IMR-90 (cell line): ENCODE data around the gene GCN1. TPM values are rescaled to one million over a fixed set of nuclear protein-coding genes. Genes with fewer than 3 reads are reported as not detected.
A peak's percentile ranks its signal among the peaks of the same experiment; 100 is the strongest.

ENCODE experiments used
- ATAC-seq: fragments of 200-7000 bp; cut with Tn5 transposase; 2 replicates; pipeline ENCODE4 v1.9.1; 2020; ENCODE audit warnings: low read depth, mild to moderate bottlenecking, moderate library complexity
- BruUV-seq: library from RNA; stranded (reverse); fragments of 400-500 nt; replicated peaks from 2 replicates; lab custom pipeline; 2021; lab: Mats Ljungman, UMichigan
- CTCF ChIA-PET: fragments of 300-600 bp; formaldehyde crosslinking; extraction: SDS; loops from one replicate; lab custom pipeline; 2021; ENCODE audit warnings: antibody characterized with exemption; lab: Yijun Ruan, JAX
- POLR2A ChIA-PET: fragments of 300-600 bp; sonication (Branson Sonifier 250); formaldehyde crosslinking; loops from one replicate; lab custom pipeline; 2022; ENCODE audit warnings: antibody characterized with exemption; ENCODE audit not compliant: unreplicated experiment; lab: Charles Lee
- DNase-seq: peaks from one replicate; pipeline ENCODE4 v3.0.0; 2013
- H2AFZ ChIP-seq: replicated peaks from 2 replicates; pipeline ENCODE3; 2013; ENCODE audit warnings: low read length, mild to moderate bottlenecking; ENCODE audit not compliant: poor library complexity
- H2AK5ac ChIP-seq: 2 replicates; pipeline ENCODE4 v1.6.1; 2013; ENCODE audit warnings: low read depth, low read length, inconsistent platforms
- H2AK9ac ChIP-seq: replicated peaks from 2 replicates; pipeline ENCODE3; 2013; ENCODE audit warnings: mild to moderate bottlenecking, low read depth, low read length, moderate library complexity; ENCODE audit not compliant: poor library complexity
- H2BK120ac ChIP-seq: 2 replicates; pipeline ENCODE4 v1.6.1; 2013; ENCODE audit warnings: low read depth, low read length, inconsistent platforms
- H2BK15ac ChIP-seq: 3 replicates; pipeline ENCODE4 v1.6.1; 2013; ENCODE audit warnings: low read depth, low read length, inconsistent platforms
- H2BK20ac ChIP-seq: 2 replicates; pipeline ENCODE4 v1.6.1; 2013; ENCODE audit warnings: low read depth, mild to moderate bottlenecking, inconsistent platforms, low read length, moderate library complexity
- H2BK5ac ChIP-seq: 2 replicates; pipeline ENCODE4 v1.6.1; 2013; ENCODE audit warnings: mild to moderate bottlenecking, low read depth, low read length, inconsistent platforms; ENCODE audit not compliant: poor library complexity, severe bottlenecking
- H3K14ac ChIP-seq: replicated peaks from 2 replicates; pipeline ENCODE4 v1.6.1; 2013; ENCODE audit warnings: low read depth, low read length, inconsistent platforms
- H3K18ac ChIP-seq: 2 replicates; pipeline ENCODE4 v1.6.1; 2013; ENCODE audit warnings: low read depth, low read length, control low read depth
- H3K23ac ChIP-seq: 2 replicates; pipeline ENCODE4 v1.6.1; 2013; ENCODE audit warnings: low read depth, low read length, inconsistent platforms
- H3K27ac ChIP-seq: 2 replicates; pipeline ENCODE4 v1.5.1; 2013; ENCODE audit warnings: mild to moderate bottlenecking, control low read depth, low read length; ENCODE audit not compliant: insufficient read depth
- H3K27me3 ChIP-seq: 2 replicates; pipeline ENCODE4 v1.6.1; 2013; ENCODE audit warnings: low read length; ENCODE audit not compliant: control insufficient read depth, insufficient read depth
- H3K36me3 ChIP-seq: 2 replicates; pipeline ENCODE4 v1.6.1; 2013; ENCODE audit warnings: low read length, mixed read lengths; ENCODE audit not compliant: control insufficient read depth, insufficient read depth
- H3K4ac ChIP-seq: 2 replicates; pipeline ENCODE4 v1.6.1; 2013; ENCODE audit warnings: low read depth, low read length, inconsistent platforms
- H3K4me1 ChIP-seq: 2 replicates; pipeline ENCODE4 v1.6.1; 2013; ENCODE audit warnings: low read length, mixed read lengths; ENCODE audit not compliant: control insufficient read depth, insufficient read depth
- H3K4me2 ChIP-seq: 2 replicates; pipeline ENCODE4 v1.6.1; 2013; ENCODE audit warnings: low read depth, mild to moderate bottlenecking, control low read depth, low read length, moderate library complexity
- H3K4me3 ChIP-seq: 2 replicates; pipeline ENCODE4 v1.5.1; 2013; ENCODE audit warnings: low read depth, mild to moderate bottlenecking, control low read depth, low read length, moderate library complexity; ENCODE audit not compliant: insufficient read depth
- H3K56ac ChIP-seq: 2 replicates; pipeline ENCODE4 v1.6.1; 2013; ENCODE audit warnings: low read length, inconsistent platforms; ENCODE audit not compliant: insufficient read depth; ENCODE audit errors: extremely low read depth
- H3K79me1 ChIP-seq, 2 experiments: 2 replicates each; pipeline ENCODE4 v1.6.1; 2013; ENCODE audit warnings: low read length in 2 of 2, inconsistent platforms in 1 of 2, low read depth in 1 of 2
- H3K9ac ChIP-seq: 2 replicates; pipeline ENCODE4 v1.6.1; 2013; ENCODE audit warnings: low read depth, low read length, control low read depth
- H3K9me1 ChIP-seq: 2 replicates; pipeline ENCODE4 v1.6.1; 2013; ENCODE audit warnings: low read length, inconsistent platforms; ENCODE audit not compliant: insufficient read depth
- H3K9me3 ChIP-seq: 2 replicates; pipeline ENCODE4 v1.6.1; 2013; ENCODE audit warnings: low read length; ENCODE audit not compliant: control insufficient read depth, insufficient read depth
- H4K20me1 ChIP-seq: 2 replicates; pipeline ENCODE4 v1.6.1; 2013; ENCODE audit warnings: low read length, inconsistent platforms; ENCODE audit not compliant: insufficient read depth
- H4K5ac ChIP-seq: 2 replicates; pipeline ENCODE4 v1.6.1; 2013; ENCODE audit warnings: mild to moderate bottlenecking, low read depth, low read length, control low read depth
- H4K8ac ChIP-seq, 2 experiments: 2 replicates each; pipeline ENCODE4 v1.6.1; 2013; ENCODE audit warnings: low read depth in 2 of 2, low read length in 2 of 2, control low read depth in 1 of 2, inconsistent platforms in 1 of 2
- H4K91ac ChIP-seq: 2 replicates; pipeline ENCODE4 v1.6.1; 2013; ENCODE audit warnings: low read depth, low read length, inconsistent platforms; ENCODE audit not compliant: insufficient read depth
- BHLHE40 ChIP-seq: fragments of 150-350 bp; IDR thresholded peaks from 2 replicates; pipeline ENCODE4 v1.6.1; 2016; ENCODE audit warnings: mild to moderate bottlenecking, low read depth, low read length
- CEBPB ChIP-seq: IDR thresholded peaks from 2 replicates; pipeline ENCODE4 v1.6.1; 2012; ENCODE audit warnings: low read depth, low read length, improper control_type of control experiment
- CHD1 ChIP-seq: IDR thresholded peaks from 2 replicates; pipeline ENCODE4 v1.6.1; 2012; ENCODE audit warnings: low read depth, low read length, improper control_type of control experiment
- FOS ChIP-seq: fragments of 150-350 bp; IDR thresholded peaks from 2 replicates; pipeline ENCODE4 v1.6.1; 2016; ENCODE audit warnings: low read depth, low read length
- MAFK ChIP-seq: IDR thresholded peaks from 2 replicates; pipeline ENCODE4 v1.6.1; 2012; ENCODE audit warnings: low read depth, low read length, improper control_type of control experiment
- MAZ ChIP-seq: IDR thresholded peaks from 2 replicates; pipeline ENCODE4 v1.6.1; 2012; ENCODE audit warnings: low read depth, mild to moderate bottlenecking, low read length, improper control_type of control experiment, moderate library complexity, borderline replicate concordance
- MXI1 ChIP-seq: IDR thresholded peaks from 2 replicates; pipeline ENCODE4 v1.6.1; 2012; ENCODE audit warnings: low read depth, mild to moderate bottlenecking, low read length, moderate library complexity, borderline replicate concordance
- NFE2L2 ChIP-seq: fragments of 150-350 bp; IDR thresholded peaks from 2 replicates; pipeline ENCODE4 v1.6.1; 2016; ENCODE audit warnings: low read depth, mild to moderate bottlenecking, low read length
- POLR2A ChIP-seq: IDR thresholded peaks from 2 replicates; pipeline ENCODE4 v1.6.1; 2012; ENCODE audit warnings: mild to moderate bottlenecking, low read depth, low read length
- RAD21 ChIP-seq: IDR thresholded peaks from 2 replicates; pipeline ENCODE4 v1.6.1; 2012; ENCODE audit warnings: low read length, improper control_type of control experiment
- RCOR1 ChIP-seq: IDR thresholded peaks from 2 replicates; pipeline ENCODE4 v1.6.1; 2012; ENCODE audit warnings: mild to moderate bottlenecking, low read length, improper control_type of control experiment; ENCODE audit not compliant: insufficient replicate concordance
- RFX5 ChIP-seq: IDR thresholded peaks from 2 replicates; pipeline ENCODE4 v1.8.0; 2012; ENCODE audit warnings: low read depth, mild to moderate bottlenecking, low read length, moderate library complexity
- SMC3 ChIP-seq: fragments of 150-350 bp; IDR thresholded peaks from 2 replicates; pipeline ENCODE4 v1.6.1; 2016; ENCODE audit warnings: low read depth, mild to moderate bottlenecking, antibody characterized with exemption, low read length, moderate library complexity
- WGBS, 2 experiments: methylation state at CpG; one replicate each; pipeline versions ENCODE4 v1.1.5 to v1.1.7; 2013; ENCODE audit warnings: missing lambda C conversion rate in 2 of 2; ENCODE audit not compliant: insufficient read length in 1 of 2; ENCODE audit errors: extremely low coverage in 2 of 2; 5-methylcytosine and 5-hydroxymethylcytosine counted together
- dilution Hi-C: fragments of 300-500 bp; cut with HindIII; formaldehyde crosslinking; loops from one replicate; pipeline ENCODE4 v1.14.3; 2018; ENCODE audit warnings: low sequenced_read_pairs; ENCODE audit not compliant: unreplicated experiment
- in situ Hi-C: fragments of 300-500 bp; cut with MboI; formaldehyde crosslinking; loops from 3 replicates; pipeline ENCODE4 v1.14.3; 2019; ENCODE audit warnings: low sequenced_read_pairs, inconsistent platforms, mixed read lengths
- intact Hi-C: fragments of 100-400 bp; cut with micrococcal nuclease; formaldehyde crosslinking; loops from 2 replicates; pipeline ENCODE4 v1.10.0; 2022
- polyA plus RNA-seq, 3 experiments: library from polyadenylated mRNA; depleted of rRNA; stranded (reverse); fragments of >200 nt; gene quantifications; 2 replicates each; pipeline ENCODE4 v1.2.3, GENCODE V29; 2012; ENCODE audit warnings: low replicate concordance in 1 of 3
- total RNA-seq: library from RNA; depleted of rRNA; stranded (reverse); fragments of >200 nt; gene quantifications from 2 replicates; pipeline ENCODE4 v1.2.3, GENCODE V29; 2012
- TF ChIP-seq, protein P1 (sequence below): fragments of 150-350 bp; IDR thresholded peaks from 2 replicates; pipeline ENCODE4 v1.6.1; 2017; ENCODE audit warnings: mild to moderate bottlenecking, antibody characterized with exemption, low read length, low read depth
- TF ChIP-seq, protein P2 (sequence below): fragments of 150-350 bp; IDR thresholded peaks from 2 replicates; pipeline ENCODE4 v1.6.1; 2016; ENCODE audit warnings: low read depth, mild to moderate bottlenecking, low read length, moderate library complexity, borderline replicate concordance

Gene GCN1
- total and polyA plus RNA-seq, 2 of the 4 experiments (the other 2 are of a cell fraction) = 57.8 to 77.6 TPM

DNA sequence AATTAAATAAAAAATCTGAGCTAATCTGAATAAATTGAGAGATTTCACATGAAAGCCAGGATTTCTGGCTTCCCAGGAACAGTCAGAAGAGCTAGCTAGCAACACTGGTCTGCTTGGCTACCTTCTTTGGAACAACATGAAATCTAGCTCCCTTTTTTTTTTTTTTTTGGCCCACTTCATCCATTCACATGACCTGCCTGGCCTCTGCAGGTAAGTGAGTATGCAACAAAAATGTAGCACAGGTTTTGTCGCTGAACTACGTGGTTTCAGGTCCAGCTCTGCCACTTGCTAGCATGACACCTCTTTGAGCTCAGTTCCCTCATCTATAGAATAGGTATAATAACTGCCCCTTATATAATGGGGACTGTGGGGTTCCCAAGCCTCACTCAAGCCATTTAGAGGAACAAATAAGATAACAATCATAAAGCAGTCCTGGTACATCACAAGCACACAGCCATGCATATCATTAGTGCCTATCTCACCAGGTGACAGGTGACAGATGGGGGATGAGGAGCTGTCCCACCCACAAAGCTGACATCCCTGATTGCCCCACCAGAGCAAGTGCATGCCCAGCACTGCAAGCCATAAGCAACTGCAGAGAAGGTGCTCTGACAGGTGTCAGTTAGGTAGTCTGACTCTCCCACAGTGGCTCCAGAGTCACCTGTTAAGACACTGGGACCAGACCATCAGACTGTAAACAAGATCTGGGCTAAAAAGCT is 45.4 kb upstream of the GCN1 start:
- intact Hi-C loops = no loop called here
- Histone ChIP-seq H2AK9ac (no peak overlapping the region), H3K27me3 (no peaks in the 10 kb centered on the region), H3K4me2 (no peak overlapping the region), H3K9ac (no peak overlapping the region), H3K18ac (no peak overlapping the region), H2BK120ac (no peak overlapping the region), H3K4ac (no peak overlapping the region), H4K8ac (no peak overlapping the region), H4K91ac (no peak overlapping the region), H2AFZ (no peak overlapping the region), H4K20me1 (peaks cover 63% of the 10 kb centered on the region), H3K4me3 (no peak overlapping the region), H3K79me1 (peaks cover 13 to 81% of the 10 kb centered on the region in 2 experiments; a peak in 3 of 4 replicates), H3K9me3 (no peaks in the 10 kb centered on the region), H3K9me1 (peaks cover 62% of the 10 kb centered on the region), H2BK5ac (no peak overlapping the region), H2AK5ac (peak overlapping the region; percentile 17; the same call in 1 of the 2 replicates), H3K56ac (no peak overlapping the region), H3K36me3 (peaks cover 5% of the 10 kb centered on the region), H4K5ac (no peak overlapping the region), H3K27ac (no peak overlapping the region), H2BK20ac (no peak overlapping the region), H3K14ac (no peak overlapping the region), H3K23ac (no peak overlapping the region), H2BK15ac (no peak overlapping the region), H3K4me1 (peaks cover 52% of the 10 kb centered on the region)
- ChIA-PET CTCF (interaction anchor here (1.1 to 2.8 kb wide), 3 partner anchors 13 to 25 kb away, joined by 4 to 12 read pairs (median 5); partner anchors contain the start of gene PXN), POLR2A (interaction anchor here (0.5 to 1.6 kb wide), 6 partner anchors 8 to 977 kb away, joined by 3 to 12 read pairs (median 6); no protein-coding TSS in a partner anchor)
- BruUV-seq = no TSS peak
- dilution Hi-C loops = no loop called here
- ATAC-seq = no peak
- no peak for DNase-seq
- no CpG with 5 or more reads among the region's 2 CpGs for WGBS, 2 experiments
- in situ Hi-C loops = no loop called here
- TF ChIP-seq, protein P1, sequence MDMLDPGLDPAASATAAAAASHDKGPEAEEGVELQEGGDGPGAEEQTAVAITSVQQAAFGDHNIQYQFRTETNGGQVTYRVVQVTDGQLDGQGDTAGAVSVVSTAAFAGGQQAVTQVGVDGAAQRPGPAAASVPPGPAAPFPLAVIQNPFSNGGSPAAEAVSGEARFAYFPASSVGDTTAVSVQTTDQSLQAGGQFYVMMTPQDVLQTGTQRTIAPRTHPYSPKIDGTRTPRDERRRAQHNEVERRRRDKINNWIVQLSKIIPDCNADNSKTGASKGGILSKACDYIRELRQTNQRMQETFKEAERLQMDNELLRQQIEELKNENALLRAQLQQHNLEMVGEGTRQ = no peak
- TF ChIP-seq SMC3 (no peak), RAD21 (no peak), CEBPB (no peak), MXI1 (no peak), FOS (no peak), POLR2A (no peak), MAFK (no peak), RCOR1 (no peak), NFE2L2 (no peak), MAZ (no peak), CHD1 (no peak), RFX5 (no peak), BHLHE40 (no peak)
- TF ChIP-seq, protein P2, sequence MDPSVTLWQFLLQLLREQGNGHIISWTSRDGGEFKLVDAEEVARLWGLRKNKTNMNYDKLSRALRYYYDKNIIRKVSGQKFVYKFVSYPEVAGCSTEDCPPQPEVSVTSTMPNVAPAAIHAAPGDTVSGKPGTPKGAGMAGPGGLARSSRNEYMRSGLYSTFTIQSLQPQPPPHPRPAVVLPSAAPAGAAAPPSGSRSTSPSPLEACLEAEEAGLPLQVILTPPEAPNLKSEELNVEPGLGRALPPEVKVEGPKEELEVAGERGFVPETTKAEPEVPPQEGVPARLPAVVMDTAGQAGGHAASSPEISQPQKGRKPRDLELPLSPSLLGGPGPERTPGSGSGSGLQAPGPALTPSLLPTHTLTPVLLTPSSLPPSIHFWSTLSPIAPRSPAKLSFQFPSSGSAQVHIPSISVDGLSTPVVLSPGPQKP = no peak
